NCI-H446 (cell line): Measurements from ENCODE around the gene FAM98A.

Source experiments
- DNase-seq, 2 experiments: peaks; one replicate each; lab custom pipeline; 2025; lab: John Stamatoyannopoulos, UW

Gene FAM98A

GRCh38 chr2:33599175-33599942 lies at the start of gene FAM98A:
Gene FAM98A (minus strand): TSS chr2:33599299. CDS start chr2:33599221, 78 bp downstream.
- DNase-seq, result peak; percentile 97 to 99

GRCh38 chr2:33645861-33646260 lies 46.8 kb upstream of the FAM98A start:
- DNase-seq, result no peak

- no peak for DNase-seq
These were observed 45.1 kb upstream of the FAM98A start for GRCh38 chr2:33644215-33644614.

- no peak for DNase-seq
These were observed 36.9 kb upstream of the FAM98A start for GRCh38 chr2:33636001-33636400.

GRCh38 chr2:33634261-33634910 lies 35.3 kb upstream of the FAM98A start:
- DNase-seq, result no peak

GRCh38 chr2:33633315-33633714 lies 34.2 kb upstream of the FAM98A start:
- no peak for DNase-seq

GRCh38 chr2:33632831-33633230 lies 33.7 kb upstream of the FAM98A start:
- no peak for DNase-seq

GRCh38 chr2:33628031-33628827 lies 29.1 kb upstream of the FAM98A start:
- no peak for DNase-seq

GRCh38 chr2:33619028-33619427 lies 19.9 kb upstream of the FAM98A start:
- no peak for DNase-seq

- DNase-seq, result no peak
These were observed 18.9 kb upstream of the FAM98A start for GRCh38 chr2:33617989-33618388.

- no peak for DNase-seq
These were observed 18.3 kb upstream of the FAM98A start for GRCh38 chr2:33617401-33617800.

- no peak for DNase-seq
These were observed 17.8 kb upstream of the FAM98A start for GRCh38 chr2:33616873-33617272.

- no peak for DNase-seq
These were observed 15.1 kb upstream of the FAM98A start for GRCh38 chr2:33614190-33614589.

GRCh38 chr2:33607905-33608304 lies 8.8 kb upstream of the FAM98A start:
- DNase-seq, result no peak

GRCh38 chr2:33607251-33607721 lies 8.2 kb upstream of the FAM98A start:
- no peak for DNase-seq

GRCh38 chr2:33606622-33607021 lies 7.5 kb upstream of the FAM98A start:
- DNase-seq, result no peak

- no peak for DNase-seq
These were observed 7.0 kb upstream of the FAM98A start for GRCh38 chr2:33606100-33606499.

- no peak for DNase-seq
These were observed 6.0 kb upstream of the FAM98A start for GRCh38 chr2:33605056-33605455.

GRCh38 chr2:33603416-33603815 lies 4.3 kb upstream of the FAM98A start:
- no peak for DNase-seq

- no peak for DNase-seq
These were observed 3.2 kb upstream of the FAM98A start for GRCh38 chr2:33602201-33602830.

- DNase-seq, result no peak
These were observed 769 bp upstream of the FAM98A start for GRCh38 chr2:33599943-33600192.

- peak in 1 of 2 experiments; percentile 18 for DNase-seq
These were observed 431 bp downstream of the FAM98A start for GRCh38 chr2:33598561-33599174.
